Activated naive CD4-positive, alpha-beta T cell treated with Interleukin-2 at 50 U/mL for 16 hours (primary cell): ENCODE measurements around the gene AFF2.

Source experiments
- DNase-seq: peaks from one replicate; pipeline ENCODE4 v3.0.0-alpha.2; 2020

Gene AFF2

GRCh38 chrX:148592595-148592994 is 92.2 kb downstream of the AFF2 start:
- no peak for DNase-seq

GRCh38 chrX:148593146-148593545 is 92.7 kb downstream of the AFF2 start:
- no peak for DNase-seq

- DNase-seq, result no peak
Measured at GRCh38 chrX:148593987-148594386, 93.6 kb downstream of the AFF2 start.

GRCh38 chrX:148599404-148599803 is 99.0 kb downstream of the AFF2 start:
- DNase-seq, result no peak

- no peak for DNase-seq
Measured at GRCh38 chrX:148600131-148600530, 99.7 kb downstream of the AFF2 start.

GRCh38 chrX:148600581-148600980 is 100.2 kb downstream of the AFF2 start:
- DNase-seq, result no peak

- DNase-seq, result no peak
Measured at GRCh38 chrX:148601034-148601433, 100.6 kb downstream of the AFF2 start.

- no peak for DNase-seq
Measured at GRCh38 chrX:148609515-148610327, 109.3 kb downstream of the AFF2 start.

GRCh38 chrX:148610328-148610698 is 109.9 kb downstream of the AFF2 start:
- DNase-seq, result no peak

GRCh38 chrX:148611993-148612392 is 111.6 kb downstream of the AFF2 start:
- no peak for DNase-seq

GRCh38 chrX:148612431-148612830 is 112.0 kb downstream of the AFF2 start:
- DNase-seq, result no peak

- no peak for DNase-seq
Measured at GRCh38 chrX:148613636-148614035, 113.2 kb downstream of the AFF2 start.

- DNase-seq, result no peak
Measured at GRCh38 chrX:148615491-148615890, 115.1 kb downstream of the AFF2 start.

GRCh38 chrX:148618470-148619445 is 118.3 kb downstream of the AFF2 start:
- no peak for DNase-seq

- DNase-seq, result no peak
Measured at GRCh38 chrX:148620023-148620422, 119.6 kb downstream of the AFF2 start.

GRCh38 chrX:148624951-148625474 is 124.6 kb downstream of the AFF2 start:
- no peak for DNase-seq

- no peak for DNase-seq
Measured at GRCh38 chrX:148628621-148629020, 128.2 kb downstream of the AFF2 start.

- no peak for DNase-seq
Measured at GRCh38 chrX:148629434-148629833, 129.0 kb downstream of the AFF2 start.

GRCh38 chrX:148632444-148632843 is 132.0 kb downstream of the AFF2 start:
- no peak for DNase-seq

- no peak for DNase-seq
Measured at GRCh38 chrX:148633218-148633908, 132.9 kb downstream of the AFF2 start.

- DNase-seq, result no peak
Measured at GRCh38 chrX:148634591-148634990, 134.2 kb downstream of the AFF2 start.

- DNase-seq, result no peak
Measured at GRCh38 chrX:148643460-148643859, 143.0 kb downstream of the AFF2 start.

GRCh38 chrX:148647651-148648050 is 147.2 kb downstream of the AFF2 start:
- no peak for DNase-seq
